ENCODE data around the gene CDH13. TPM values are rescaled to one million over a fixed set of nuclear protein-coding genes. Genes with fewer than 3 reads are reported as not detected.

Gene CDH13
- total RNA-seq, 1 donor from 2014 or later, result 81.1 TPM

DNA sequence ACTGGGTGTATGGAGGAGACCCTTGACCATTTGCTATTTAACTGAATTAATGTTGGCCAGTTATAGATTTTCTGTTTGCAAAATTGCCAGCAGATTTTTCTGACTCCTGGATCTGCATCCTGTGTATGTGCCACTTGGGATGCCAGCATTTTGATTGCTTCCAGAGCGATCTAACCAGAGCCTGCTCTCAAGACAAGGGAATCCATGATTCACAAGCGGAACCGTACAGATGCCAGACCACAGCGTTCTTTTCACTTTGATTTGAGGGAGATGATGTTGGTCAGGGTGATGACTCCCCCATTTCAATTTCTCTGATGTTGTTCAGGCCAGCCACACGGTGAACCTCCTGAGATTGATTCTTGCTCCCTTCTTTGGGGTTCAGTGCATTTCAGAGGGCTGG, 228.7 kb downstream of the CDH13 start:
- Mint-ChIP-seq H3K4me3 (ENCODE audit: unreplicated experiment) (no peak overlapping the region), H3K4me1 (ENCODE audit: low read depth, unreplicated experiment) (peaks cover 3% of the 10 kb centered on the region), H3K27me3 (ENCODE audit: unreplicated experiment) (no peaks in the 10 kb centered on the region), H3K9me3 (ENCODE audit: unreplicated experiment) (no peaks in the 10 kb centered on the region), H3K27ac (ENCODE audit: unreplicated experiment) (no peak overlapping the region), H3K36me3 (ENCODE audit: unreplicated experiment) (peaks cover 5% of the 10 kb centered on the region)
- DNase-seq, result no peak
- TF ChIP-seq, protein P1, sequence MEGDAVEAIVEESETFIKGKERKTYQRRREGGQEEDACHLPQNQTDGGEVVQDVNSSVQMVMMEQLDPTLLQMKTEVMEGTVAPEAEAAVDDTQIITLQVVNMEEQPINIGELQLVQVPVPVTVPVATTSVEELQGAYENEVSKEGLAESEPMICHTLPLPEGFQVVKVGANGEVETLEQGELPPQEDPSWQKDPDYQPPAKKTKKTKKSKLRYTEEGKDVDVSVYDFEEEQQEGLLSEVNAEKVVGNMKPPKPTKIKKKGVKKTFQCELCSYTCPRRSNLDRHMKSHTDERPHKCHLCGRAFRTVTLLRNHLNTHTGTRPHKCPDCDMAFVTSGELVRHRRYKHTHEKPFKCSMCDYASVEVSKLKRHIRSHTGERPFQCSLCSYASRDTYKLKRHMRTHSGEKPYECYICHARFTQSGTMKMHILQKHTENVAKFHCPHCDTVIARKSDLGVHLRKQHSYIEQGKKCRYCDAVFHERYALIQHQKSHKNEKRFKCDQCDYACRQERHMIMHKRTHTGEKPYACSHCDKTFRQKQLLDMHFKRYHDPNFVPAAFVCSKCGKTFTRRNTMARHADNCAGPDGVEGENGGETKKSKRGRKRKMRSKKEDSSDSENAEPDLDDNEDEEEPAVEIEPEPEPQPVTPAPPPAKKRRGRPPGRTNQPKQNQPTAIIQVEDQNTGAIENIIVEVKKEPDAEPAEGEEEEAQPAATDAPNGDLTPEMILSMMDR (IDR thresholded peaks at IDR 0.05; ENCODE audit: partially characterized antibody, unreplicated experiment), result no peak

DNA sequence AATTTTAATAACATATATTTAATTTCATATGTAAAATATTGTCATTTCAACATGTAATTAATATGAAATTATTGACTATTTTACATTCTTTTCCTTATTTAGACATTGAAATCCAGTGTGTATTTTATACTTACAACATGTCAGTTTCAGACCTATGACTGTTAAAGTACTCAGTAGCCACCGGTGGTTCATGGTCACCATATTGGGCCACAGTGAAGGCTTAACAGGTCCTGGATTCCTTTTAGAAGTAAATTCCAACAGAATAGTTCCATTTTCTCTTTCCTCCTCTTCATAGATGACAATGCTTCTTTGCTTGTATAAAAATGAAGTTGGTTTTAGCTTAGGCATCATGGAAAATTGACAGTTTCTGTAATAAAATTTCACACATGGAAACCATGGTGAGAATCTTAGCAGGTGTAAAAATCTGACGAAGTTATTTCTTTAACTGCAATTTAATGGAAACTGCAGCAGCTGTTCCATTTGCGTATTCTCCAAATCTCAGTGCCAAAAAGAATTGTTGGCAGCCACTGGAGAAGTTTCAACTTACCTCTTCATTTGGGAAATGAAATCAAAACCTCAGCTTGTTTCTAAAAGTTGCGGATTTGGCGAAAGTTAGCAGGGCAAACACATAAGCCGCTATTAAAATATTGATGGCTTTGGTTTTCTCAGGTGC, 231.1 kb downstream of the CDH13 start:
- DNase-seq, result no peak
- H3K4me1 Mint-ChIP-seq (ENCODE audit: low read depth, unreplicated experiment), result no peaks in the 10 kb centered on the region
- TF ChIP-seq, protein P1 (IDR thresholded peaks at IDR 0.05; ENCODE audit: partially characterized antibody, unreplicated experiment), result no peak
- H3K9me3 Mint-ChIP-seq (ENCODE audit: unreplicated experiment), result no peaks in the 10 kb centered on the region
- no peaks in the 10 kb centered on the region for H3K27me3 Mint-ChIP-seq (ENCODE audit: unreplicated experiment)
- H3K27ac Mint-ChIP-seq (ENCODE audit: unreplicated experiment), result no peak overlapping the region
- H3K4me3 Mint-ChIP-seq (ENCODE audit: unreplicated experiment), result no peak overlapping the region
- peaks cover 5% of the 10 kb centered on the region for H3K36me3 Mint-ChIP-seq (ENCODE audit: unreplicated experiment)

DNA sequence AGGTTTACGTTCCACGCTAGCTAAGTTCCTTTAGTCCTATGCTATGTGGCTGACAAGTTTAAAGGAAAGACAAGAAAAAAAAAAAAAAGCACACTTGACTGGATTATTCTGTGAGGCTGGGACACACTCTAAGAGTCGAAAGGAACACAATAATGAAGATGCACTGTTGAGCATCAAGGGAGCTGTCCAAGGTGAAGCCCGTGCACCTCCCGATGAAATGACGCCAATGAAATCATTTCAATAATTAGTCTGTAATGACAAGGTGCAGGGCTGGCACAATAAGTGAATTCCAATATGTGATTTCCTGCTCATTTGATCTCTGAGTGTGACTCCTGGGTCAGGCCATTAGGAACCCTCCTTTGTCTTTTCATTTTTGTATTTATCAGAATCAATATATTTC, 232.9 kb downstream of the CDH13 start:
- TF ChIP-seq, protein P1 (IDR thresholded peaks at IDR 0.05; ENCODE audit: partially characterized antibody, unreplicated experiment), result no peak
- H3K27me3 Mint-ChIP-seq (ENCODE audit: unreplicated experiment), result no peaks in the 10 kb centered on the region
- H3K4me1 Mint-ChIP-seq (ENCODE audit: low read depth, unreplicated experiment), result no peaks in the 10 kb centered on the region
- H3K36me3 Mint-ChIP-seq (ENCODE audit: unreplicated experiment), result peaks cover 11% of the 10 kb centered on the region
- H3K4me3 Mint-ChIP-seq (ENCODE audit: unreplicated experiment), result no peak overlapping the region
- no peak for DNase-seq
- no peaks in the 10 kb centered on the region for H3K9me3 Mint-ChIP-seq (ENCODE audit: unreplicated experiment)
- H3K27ac Mint-ChIP-seq (ENCODE audit: unreplicated experiment), result no peak overlapping the region

DNA sequence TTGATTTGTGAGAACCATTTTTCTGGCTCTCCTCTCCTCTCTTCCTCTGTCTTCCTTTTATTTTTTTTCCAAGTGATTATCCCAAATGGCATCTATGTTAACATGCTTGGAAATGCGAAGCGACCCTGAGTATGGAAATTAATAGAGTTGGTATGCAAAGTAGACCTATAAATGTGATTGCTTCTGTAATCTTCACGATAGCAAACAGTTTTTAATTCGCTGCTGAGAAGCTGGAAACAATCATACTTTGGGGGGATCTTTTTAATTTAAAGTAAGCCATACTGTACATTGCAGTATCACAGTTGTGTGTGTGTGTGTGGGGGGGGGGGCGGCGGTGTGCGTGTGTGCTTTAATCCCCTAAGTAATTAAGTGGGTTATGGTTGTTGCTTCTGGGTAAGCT, 233.3 kb downstream of the CDH13 start:
- H3K9me3 Mint-ChIP-seq (ENCODE audit: unreplicated experiment), result no peaks in the 10 kb centered on the region
- H3K27ac Mint-ChIP-seq (ENCODE audit: unreplicated experiment), result no peak overlapping the region
- H3K27me3 Mint-ChIP-seq (ENCODE audit: unreplicated experiment), result no peaks in the 10 kb centered on the region
- TF ChIP-seq, protein P1 (IDR thresholded peaks at IDR 0.05; ENCODE audit: partially characterized antibody, unreplicated experiment), result no peak
- H3K4me3 Mint-ChIP-seq (ENCODE audit: unreplicated experiment), result no peak overlapping the region
- H3K36me3 Mint-ChIP-seq (ENCODE audit: unreplicated experiment), result peaks cover 11% of the 10 kb centered on the region
- no peaks in the 10 kb centered on the region for H3K4me1 Mint-ChIP-seq (ENCODE audit: low read depth, unreplicated experiment)
- no peak for DNase-seq

DNA sequence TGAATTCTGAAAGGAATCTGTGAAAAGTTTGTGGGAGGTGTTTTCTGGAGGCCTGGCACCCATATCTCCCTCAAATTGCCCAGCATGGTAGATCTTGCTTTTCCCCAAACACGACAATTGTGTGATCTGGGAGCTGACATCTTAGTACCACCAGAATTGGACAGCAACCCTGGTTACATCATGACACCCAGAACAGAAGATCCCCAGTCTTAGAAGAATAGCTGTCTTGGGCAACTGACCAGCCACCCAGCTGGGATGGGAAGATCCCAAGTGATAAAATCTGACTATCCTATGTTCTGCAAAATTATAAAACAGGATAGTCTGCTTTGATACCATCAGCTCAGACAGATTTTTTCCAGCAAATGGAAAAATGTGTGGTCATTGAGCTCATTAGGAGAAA, 235.3 kb downstream of the CDH13 start:
- H3K4me1 Mint-ChIP-seq (ENCODE audit: low read depth, unreplicated experiment), result no peaks in the 10 kb centered on the region
- H3K9me3 Mint-ChIP-seq (ENCODE audit: unreplicated experiment), result peaks cover 3% of the 10 kb centered on the region
- H3K27me3 Mint-ChIP-seq (ENCODE audit: unreplicated experiment), result peaks cover 2% of the 10 kb centered on the region
- H3K27ac Mint-ChIP-seq (ENCODE audit: unreplicated experiment), result no peak overlapping the region
- DNase-seq, result no peak
- no peak overlapping the region for H3K4me3 Mint-ChIP-seq (ENCODE audit: unreplicated experiment)
- TF ChIP-seq, protein P1 (IDR thresholded peaks at IDR 0.05; ENCODE audit: partially characterized antibody, unreplicated experiment), result no peak
- H3K36me3 Mint-ChIP-seq (ENCODE audit: unreplicated experiment), result peaks cover 14% of the 10 kb centered on the region
